Body of pancreas (tissue), 4 donors: ENCODE measurements around the gene EPB42.
"Not testable (repeated sequence)": the region's sequence is repeated elsewhere in the genome, so short reads cannot be mapped to it uniquely, and the experiment has no call there.

Experiments
- POLR2A ChIP-seq, 3 donors: fragments of 450-650 bp; IDR thresholded peaks; one replicate each; pipeline ENCODE4 v1.6.1; 2016; ENCODE audit warnings: antibody characterized with exemption in 3 of 3, mild to moderate bottlenecking in 2 of 3
- TF ChIP-seq, protein P1 (sequence below), 7 experiments: fragments of 450-650 bp in 4 of 7; fragments of 200-600 bp in 3 of 7; sonication (generic) in 3 of 7; IDR thresholded peaks; one replicate each; pipeline ENCODE4 v1.5.1; 2016 to 2019; ENCODE audit warnings: antibody characterized with exemption in 7 of 7

DNA sequence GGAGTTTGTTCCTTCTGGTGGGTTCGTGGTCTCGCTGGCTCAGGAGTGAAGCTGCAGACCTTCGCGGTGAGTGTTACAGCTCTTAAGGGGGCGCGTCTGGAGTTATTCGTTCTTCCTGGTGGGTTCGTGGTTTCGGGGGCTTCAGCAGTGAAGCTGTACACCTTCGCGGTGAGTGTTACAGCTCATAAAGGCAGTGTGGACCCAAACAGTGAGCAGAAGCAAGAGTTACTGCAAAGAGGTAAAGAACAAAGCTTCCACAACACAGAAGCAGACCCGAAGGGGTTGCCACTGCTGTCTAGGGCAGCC lies 5.1 kb upstream of the EPB42 start:
- TF ChIP-seq, protein P1, sequence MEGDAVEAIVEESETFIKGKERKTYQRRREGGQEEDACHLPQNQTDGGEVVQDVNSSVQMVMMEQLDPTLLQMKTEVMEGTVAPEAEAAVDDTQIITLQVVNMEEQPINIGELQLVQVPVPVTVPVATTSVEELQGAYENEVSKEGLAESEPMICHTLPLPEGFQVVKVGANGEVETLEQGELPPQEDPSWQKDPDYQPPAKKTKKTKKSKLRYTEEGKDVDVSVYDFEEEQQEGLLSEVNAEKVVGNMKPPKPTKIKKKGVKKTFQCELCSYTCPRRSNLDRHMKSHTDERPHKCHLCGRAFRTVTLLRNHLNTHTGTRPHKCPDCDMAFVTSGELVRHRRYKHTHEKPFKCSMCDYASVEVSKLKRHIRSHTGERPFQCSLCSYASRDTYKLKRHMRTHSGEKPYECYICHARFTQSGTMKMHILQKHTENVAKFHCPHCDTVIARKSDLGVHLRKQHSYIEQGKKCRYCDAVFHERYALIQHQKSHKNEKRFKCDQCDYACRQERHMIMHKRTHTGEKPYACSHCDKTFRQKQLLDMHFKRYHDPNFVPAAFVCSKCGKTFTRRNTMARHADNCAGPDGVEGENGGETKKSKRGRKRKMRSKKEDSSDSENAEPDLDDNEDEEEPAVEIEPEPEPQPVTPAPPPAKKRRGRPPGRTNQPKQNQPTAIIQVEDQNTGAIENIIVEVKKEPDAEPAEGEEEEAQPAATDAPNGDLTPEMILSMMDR (IDR thresholded peaks at IDR 0.05): not testable (repeated sequence)
- TF ChIP-seq POLR2A (IDR thresholded peaks at IDR 0.05): not testable (repeated sequence)
